HAP-1 (cell line): ENCODE results near the gene PTPRU.
"Not testable (repeated sequence)": the region's sequence is repeated elsewhere in the genome, so short reads cannot be mapped to it uniquely, and the experiment has no call there.

Source experiments
- DNase-seq, 2 experiments: peaks; one replicate each; pipeline ENCODE4 v3.0.0-alpha.2; 2016 to 2020; ENCODE audit warnings: low spot score in 2 of 2
- H3K27me3 ChIP-seq: fragments of 250-450 bp; sonication (Bioruptor Pico); 2 replicates; pipeline ENCODE4 v1.5.1; 2020; ENCODE audit warnings: low read depth, mild to moderate bottlenecking, moderate library complexity
- H3K36me3 ChIP-seq: fragments of 250-450 bp; sonication (Bioruptor Pico); replicated peaks from 2 replicates; pipeline ENCODE4 v1.5.1; 2020; ENCODE audit warnings: mild to moderate bottlenecking
- H3K4me1 ChIP-seq: fragments of 250-450 bp; sonication (Bioruptor Pico); 2 replicates; pipeline ENCODE4 v1.5.1; 2020; ENCODE audit warnings: mild to moderate bottlenecking
- H3K4me3 ChIP-seq: fragments of 250-450 bp; sonication (Bioruptor Pico); 2 replicates; pipeline ENCODE4 v1.5.1; 2020; ENCODE audit warnings: mild to moderate bottlenecking, moderate library complexity
- H3K9me3 ChIP-seq: fragments of 250-450 bp; sonication (Bioruptor Pico); 2 replicates; pipeline ENCODE4 v1.5.1; 2020; ENCODE audit warnings: mild to moderate bottlenecking, moderate library complexity
- in situ Hi-C: fragments of 300-500 bp; cut with MboI; formaldehyde crosslinking; loops from 3 replicates; pipeline ENCODE4 v1.14.3; 2020; ENCODE audit warnings: low sequenced_read_pairs, inconsistent platforms, mixed read lengths

Gene PTPRU

DNA sequence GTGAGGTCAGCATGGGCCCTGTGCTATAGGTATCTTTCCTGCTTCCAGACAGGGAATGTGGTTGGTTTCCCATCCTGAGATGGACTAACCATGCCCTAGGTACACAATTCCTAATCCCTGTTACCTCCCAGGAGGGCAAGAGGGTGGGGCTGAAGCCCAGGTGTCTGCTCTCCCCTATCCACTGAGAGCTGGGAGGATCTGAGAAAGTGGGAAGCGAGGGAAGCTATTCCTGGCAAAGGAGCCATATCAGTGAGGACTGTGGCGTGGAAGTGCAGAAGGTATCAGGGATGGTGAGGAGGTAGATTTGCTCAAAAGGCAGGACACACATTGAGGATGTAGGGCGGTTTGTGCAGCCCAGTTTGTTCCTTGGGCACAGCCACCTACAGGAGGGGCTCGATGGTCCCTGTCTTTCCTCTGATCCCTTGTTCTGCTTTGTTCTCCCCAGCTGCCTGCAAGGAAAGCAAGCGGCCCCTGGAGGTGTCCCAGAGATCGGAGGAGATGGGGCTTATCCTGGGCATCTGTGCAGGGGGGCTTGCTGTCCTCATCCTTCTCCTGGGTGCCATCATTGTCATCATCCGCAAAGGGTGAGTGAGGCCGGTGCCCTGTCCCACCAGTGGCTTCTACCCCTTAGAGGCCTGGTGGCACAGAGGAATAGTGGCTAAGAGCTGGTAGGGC is 48.1 kb downstream of the PTPRU start:
- Histone ChIP-seq H3K4me3 (no peak overlapping the region), H3K36me3 (peaks cover 31% of the 10 kb centered on the region), H3K27me3 (no peaks in the 10 kb centered on the region), H3K9me3 (no peaks in the 10 kb centered on the region), H3K4me1 (peaks cover 5% of the 10 kb centered on the region)
- in situ Hi-C loops, result no loop called here
- DNase-seq, result no peak

DNA sequence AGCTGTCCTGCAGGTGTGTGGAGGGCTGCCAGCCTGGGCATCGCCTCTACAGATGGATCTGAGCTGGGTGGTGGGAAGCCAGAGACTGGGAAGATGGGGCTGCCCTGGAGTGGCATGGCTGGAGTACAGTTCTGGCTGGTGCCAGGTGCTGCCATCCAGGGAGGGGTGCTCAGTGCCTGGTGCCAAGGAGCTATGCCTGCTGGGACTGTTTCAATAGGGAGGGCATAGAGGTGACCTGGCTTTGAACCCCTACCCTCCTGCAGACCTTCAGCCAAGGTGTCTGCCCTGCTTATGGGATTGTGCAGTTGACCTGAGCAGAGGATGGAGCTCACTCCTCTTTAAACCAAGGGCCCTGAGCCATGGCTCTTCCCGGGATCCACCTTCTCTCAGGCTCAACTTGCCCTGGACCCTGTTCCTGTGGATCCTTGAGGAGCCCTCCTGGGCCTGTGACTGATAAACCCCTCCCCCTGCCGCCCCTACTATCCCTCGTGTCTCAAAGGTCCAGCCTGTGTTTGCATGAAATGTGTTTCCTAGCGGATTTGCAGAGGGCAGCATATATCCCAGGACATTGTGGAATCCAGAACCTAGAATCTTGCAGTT is 48.7 kb downstream of the PTPRU start:
- H3K36me3 ChIP-seq, result peaks cover 27% of the 10 kb centered on the region
- H3K9me3 ChIP-seq, result no peaks in the 10 kb centered on the region
- no peaks in the 10 kb centered on the region for H3K27me3 ChIP-seq
- H3K4me1 ChIP-seq, result peaks cover 5% of the 10 kb centered on the region
- no peak overlapping the region for H3K4me3 ChIP-seq
- in situ Hi-C loops, result no loop called here
- no peak for DNase-seq

DNA sequence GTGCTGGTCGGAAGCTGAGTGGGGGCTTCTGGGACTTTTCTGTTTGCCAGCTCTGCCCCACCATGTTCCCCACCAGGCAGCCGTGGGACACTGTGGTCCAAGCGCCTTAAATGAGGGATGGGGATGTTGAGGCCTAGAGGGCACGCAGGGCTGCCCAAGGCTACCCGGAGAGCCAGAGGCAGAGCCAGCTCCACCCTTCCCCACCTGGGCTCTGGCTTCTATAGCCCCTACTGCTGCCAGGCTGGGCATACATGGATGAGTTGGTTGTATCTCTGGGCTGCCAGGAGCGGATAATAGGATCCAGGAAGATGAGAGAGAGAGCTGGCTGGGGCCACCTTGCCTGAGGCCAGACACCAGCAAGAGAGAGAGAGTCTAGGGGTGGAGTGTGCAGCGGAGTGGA is 49.4 kb downstream of the PTPRU start:
- Histone ChIP-seq H3K36me3 (peaks cover 22% of the 10 kb centered on the region), H3K9me3 (no peaks in the 10 kb centered on the region), H3K4me3 (no peak overlapping the region), H3K27me3 (no peaks in the 10 kb centered on the region), H3K4me1 (peaks cover 5% of the 10 kb centered on the region)
- DNase-seq, result no peak
- in situ Hi-C loops, result no loop called here

DNA sequence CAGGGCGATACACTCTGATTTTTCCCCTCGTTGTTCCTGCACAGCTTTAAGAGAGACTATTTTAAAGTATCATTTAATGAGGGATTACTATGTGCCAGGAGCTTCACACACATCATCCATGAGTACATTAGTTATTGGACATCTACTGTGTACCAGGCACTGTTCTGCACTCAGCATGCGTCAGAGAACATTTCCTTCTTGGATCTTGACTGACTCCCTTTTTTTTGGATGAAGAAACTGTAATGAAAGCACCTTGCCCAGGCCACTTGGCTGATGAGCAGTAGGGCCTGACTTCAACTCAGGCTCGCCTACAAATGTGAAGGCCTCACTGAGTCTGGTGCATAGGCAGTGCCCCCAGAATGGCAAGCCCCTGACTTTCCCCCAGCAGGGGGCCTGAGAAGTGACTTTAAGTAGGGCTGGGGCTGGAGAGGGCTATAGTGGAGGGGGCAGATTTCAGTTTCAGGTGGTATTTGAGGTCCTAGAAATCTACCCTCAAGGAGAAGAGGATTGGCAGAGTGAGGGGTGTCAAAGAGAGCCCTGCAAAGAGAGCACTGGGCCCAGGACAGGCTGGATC is 50.0 kb downstream of the PTPRU start:
- Histone ChIP-seq H3K4me1 (peaks cover 5% of the 10 kb centered on the region), H3K4me3 (no peak overlapping the region), H3K36me3 (peaks cover 17% of the 10 kb centered on the region), H3K27me3 (no peaks in the 10 kb centered on the region), H3K9me3 (no peaks in the 10 kb centered on the region)
- no peak for DNase-seq
- in situ Hi-C loops, result no loop called here

DNA sequence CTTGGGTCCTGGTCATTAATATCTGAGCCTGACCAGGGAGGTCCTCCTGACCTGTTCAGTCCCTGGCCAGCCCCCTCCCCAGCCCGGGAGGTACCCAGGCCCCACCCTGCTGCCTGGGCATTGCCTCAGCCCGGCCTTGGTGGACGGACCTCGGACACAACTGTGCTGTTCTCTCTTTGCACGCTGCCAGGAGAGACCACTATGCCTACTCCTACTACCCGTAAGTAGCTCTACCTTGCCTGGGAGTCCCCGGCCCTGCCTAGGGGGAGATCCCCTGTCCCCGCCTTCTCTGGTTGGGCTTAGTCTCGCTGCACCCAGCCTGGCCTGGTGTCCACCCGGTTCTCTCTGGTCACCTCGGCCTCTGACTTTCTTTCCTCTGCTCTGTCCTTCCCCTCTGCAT is 53.2 kb downstream of the PTPRU start:
- H3K4me3 ChIP-seq, result no peak overlapping the region
- peaks cover 6% of the 10 kb centered on the region for H3K36me3 ChIP-seq
- no peaks in the 10 kb centered on the region for H3K4me1 ChIP-seq
- no peaks in the 10 kb centered on the region for H3K27me3 ChIP-seq
- H3K9me3 ChIP-seq, result no peaks in the 10 kb centered on the region
- no peak for DNase-seq
- in situ Hi-C loops, result no loop called here

DNA sequence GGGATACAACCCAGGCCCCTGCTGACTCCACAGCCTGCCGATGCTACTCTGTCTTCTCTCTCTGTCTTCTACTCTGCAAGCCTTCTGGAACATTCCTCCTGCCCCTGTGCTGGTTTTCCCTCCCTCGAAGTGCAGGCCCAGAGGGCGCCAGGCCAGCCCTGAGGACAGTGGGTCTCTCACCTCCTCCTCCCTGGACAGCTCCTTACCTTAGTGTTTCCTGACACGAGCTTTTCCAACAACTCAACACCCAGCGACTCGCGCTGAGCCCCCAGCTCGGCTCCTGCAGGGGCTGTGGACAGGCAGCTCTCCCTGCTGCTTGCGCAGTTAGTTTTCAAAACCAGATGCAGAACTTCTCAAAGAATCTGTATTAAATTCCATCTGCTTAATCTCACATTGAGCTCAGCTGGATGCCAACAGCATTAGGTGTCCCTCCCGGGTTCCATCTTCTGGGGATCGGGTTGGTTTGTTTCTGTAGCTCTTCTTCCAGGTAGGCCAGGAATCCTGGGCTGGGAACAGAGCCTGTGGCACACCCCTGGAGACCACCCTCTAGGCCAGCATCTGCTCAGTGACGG is 54.2 kb downstream of the PTPRU start:
- no peaks in the 10 kb centered on the region for H3K4me1 ChIP-seq
- H3K9me3 ChIP-seq, result no peaks in the 10 kb centered on the region
- peaks cover 6% of the 10 kb centered on the region for H3K36me3 ChIP-seq
- DNase-seq, result no peak
- no peak overlapping the region for H3K4me3 ChIP-seq
- H3K27me3 ChIP-seq, result no peaks in the 10 kb centered on the region
- in situ Hi-C loops, result no loop called here

DNA sequence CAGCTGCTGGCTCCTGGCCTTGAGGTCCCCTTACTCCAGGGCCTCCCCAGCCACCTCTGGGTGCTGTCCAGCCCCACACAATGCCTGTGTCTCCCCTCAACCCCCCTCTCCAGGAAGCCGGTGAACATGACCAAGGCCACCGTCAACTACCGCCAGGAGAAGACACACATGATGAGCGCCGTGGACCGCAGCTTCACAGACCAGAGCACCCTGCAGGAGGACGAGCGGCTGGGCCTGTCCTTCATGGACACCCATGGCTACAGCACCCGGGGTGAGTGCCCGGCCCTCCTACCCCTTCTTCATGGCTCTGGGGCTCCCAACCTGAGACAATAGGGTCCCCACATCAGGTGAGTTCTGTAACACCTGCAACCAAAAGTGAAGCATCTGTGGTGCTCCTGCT is 55.4 kb downstream of the PTPRU start:
- no peaks in the 10 kb centered on the region for H3K9me3 ChIP-seq
- no peaks in the 10 kb centered on the region for H3K4me1 ChIP-seq
- in situ Hi-C loops, result no loop called here
- no peak overlapping the region for H3K4me3 ChIP-seq
- H3K36me3 ChIP-seq, result peaks cover 9% of the 10 kb centered on the region
- H3K27me3 ChIP-seq, result no peaks in the 10 kb centered on the region
- no peak for DNase-seq

DNA sequence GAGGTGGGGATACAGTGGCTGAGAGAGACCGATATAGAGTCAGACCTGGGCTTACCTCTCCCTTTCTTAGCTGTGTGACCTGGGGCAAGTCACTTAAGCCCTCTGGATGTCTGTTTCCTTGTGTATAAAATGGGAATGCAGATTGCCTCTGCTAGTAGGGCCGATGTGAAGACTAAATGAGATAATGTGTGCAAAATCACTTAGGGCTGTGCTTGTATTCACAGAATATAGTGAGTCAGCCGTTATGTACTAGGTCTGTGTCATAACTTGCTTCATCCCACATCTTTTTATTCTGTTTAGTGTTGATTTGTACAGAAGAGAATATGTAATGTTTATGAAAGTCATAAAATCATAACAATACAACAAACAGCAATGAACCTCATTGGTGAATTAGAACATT is 56.0 kb downstream of the PTPRU start:
- Histone ChIP-seq H3K4me3 (no peak overlapping the region), H3K4me1 (no peaks in the 10 kb centered on the region), H3K36me3 (peaks cover 9% of the 10 kb centered on the region), H3K9me3 (no peaks in the 10 kb centered on the region), H3K27me3 (no peaks in the 10 kb centered on the region)
- in situ Hi-C loops, result no loop called here
- no peak for DNase-seq

DNA sequence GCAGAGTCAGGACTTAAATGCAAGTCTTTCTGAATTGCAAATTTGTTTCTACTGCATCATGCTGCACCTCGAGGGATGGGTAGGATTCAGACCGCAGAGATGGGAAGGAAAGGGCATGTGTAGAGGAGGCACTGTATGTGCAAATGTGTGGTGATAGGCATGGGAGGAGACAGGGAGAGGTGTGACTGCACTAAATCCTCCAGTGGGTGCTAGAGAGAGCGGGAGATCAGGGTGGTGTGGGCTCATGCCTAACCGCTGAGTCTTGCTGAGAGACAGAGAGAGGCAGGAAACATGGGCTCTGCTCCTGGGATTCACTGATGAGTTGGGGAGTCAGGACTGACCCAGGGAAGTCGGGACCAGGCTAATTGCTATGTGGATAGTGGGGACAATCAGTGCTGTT is 61.1 kb downstream of the PTPRU start:
- Histone ChIP-seq H3K9me3 (no peaks in the 10 kb centered on the region), H3K4me3 (no peak overlapping the region), H3K4me1 (0 out of 2 replicates have a peak, but pooled peaks cover 2% of the 10 kb centered on the region), H3K36me3 (peaks cover 24% of the 10 kb centered on the region), H3K27me3 (no peaks in the 10 kb centered on the region)
- in situ Hi-C loops, result no loop called here
- DNase-seq, result no peak

DNA sequence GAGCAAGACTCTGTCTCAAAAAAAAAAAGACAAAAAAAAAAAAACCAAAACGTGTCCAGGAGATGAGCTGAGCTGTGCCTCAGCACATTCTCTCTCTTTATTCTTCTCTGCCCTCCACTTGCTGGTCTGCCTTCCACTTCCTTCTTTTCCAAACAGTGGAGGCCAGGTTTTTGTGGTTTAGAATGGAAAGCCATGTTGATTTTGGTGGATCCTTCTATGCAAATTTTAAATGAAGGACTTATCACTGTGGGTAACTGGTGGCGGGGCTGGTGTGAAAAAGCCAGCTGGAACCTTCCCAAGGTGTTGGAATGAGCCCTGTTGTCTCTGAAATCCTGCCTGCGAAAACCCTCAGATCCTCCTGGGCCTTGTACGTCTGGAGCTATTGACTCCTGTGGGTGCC is 61.9 kb downstream of the PTPRU start:
- Histone ChIP-seq H3K4me3 (no peak overlapping the region), H3K4me1 (0 out of 2 replicates have a peak, but pooled peaks cover 5% of the 10 kb centered on the region), H3K36me3 (peaks cover 24% of the 10 kb centered on the region), H3K27me3 (no peaks in the 10 kb centered on the region), H3K9me3 (no peaks in the 10 kb centered on the region)
- no peak for DNase-seq
- in situ Hi-C loops, result no loop called here

DNA sequence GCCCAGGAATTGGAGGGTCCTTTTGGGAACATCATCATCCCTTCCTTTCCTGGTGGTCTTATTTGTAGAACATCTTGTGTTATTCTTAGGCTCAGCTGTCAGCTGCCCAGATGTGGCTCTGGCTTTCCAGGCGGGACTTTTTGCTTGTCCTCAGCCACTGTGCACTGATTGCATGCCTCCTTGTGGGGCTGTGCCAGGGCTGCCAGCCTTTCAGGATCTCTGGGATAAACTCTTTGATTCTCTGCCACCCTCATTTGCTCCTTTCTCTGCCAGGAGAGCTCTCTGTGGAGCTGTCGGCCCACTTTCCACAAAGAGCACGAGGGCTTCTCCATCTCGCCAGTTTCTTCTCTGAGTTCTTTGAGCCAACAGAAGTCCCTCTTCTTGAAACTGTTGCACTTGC is 63.1 kb downstream of the PTPRU start:
- H3K27me3 ChIP-seq, result no peaks in the 10 kb centered on the region
- in situ Hi-C loops, result no loop called here
- H3K9me3 ChIP-seq, result no peaks in the 10 kb centered on the region
- no peak overlapping the region for H3K4me3 ChIP-seq
- DNase-seq, result no peak
- H3K36me3 ChIP-seq, result peaks cover 30% of the 10 kb centered on the region
- H3K4me1 ChIP-seq, result 0 out of 2 replicates have a peak, but pooled peaks cover 5% of the 10 kb centered on the region

DNA sequence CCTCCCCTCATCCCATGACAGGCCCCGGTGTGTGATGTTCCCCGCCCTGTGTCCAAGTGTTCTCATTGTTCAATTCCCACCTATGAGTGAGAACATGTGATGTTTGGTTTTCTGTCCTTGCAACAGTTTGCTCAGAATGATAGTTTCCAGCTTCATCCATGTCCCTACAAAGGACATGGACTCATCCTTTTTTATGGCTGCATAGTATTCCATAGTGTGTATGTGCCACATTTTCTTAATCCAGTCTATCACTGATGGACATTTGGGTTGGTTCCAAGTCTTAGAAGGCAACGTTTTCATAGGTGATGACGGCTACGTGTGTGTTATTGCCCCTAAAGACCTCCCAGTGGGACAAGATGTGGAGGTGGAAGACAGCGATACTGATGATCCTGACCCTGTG is 65.4 kb downstream of the PTPRU start:
- H3K4me1 ChIP-seq, H3K4me3 ChIP-seq, DNase-seq, H3K9me3 ChIP-seq, H3K27me3 ChIP-seq, in situ Hi-C loops: not testable (repeated sequence)
- H3K36me3 ChIP-seq, result peaks cover 37% of the 10 kb centered on the region

DNA sequence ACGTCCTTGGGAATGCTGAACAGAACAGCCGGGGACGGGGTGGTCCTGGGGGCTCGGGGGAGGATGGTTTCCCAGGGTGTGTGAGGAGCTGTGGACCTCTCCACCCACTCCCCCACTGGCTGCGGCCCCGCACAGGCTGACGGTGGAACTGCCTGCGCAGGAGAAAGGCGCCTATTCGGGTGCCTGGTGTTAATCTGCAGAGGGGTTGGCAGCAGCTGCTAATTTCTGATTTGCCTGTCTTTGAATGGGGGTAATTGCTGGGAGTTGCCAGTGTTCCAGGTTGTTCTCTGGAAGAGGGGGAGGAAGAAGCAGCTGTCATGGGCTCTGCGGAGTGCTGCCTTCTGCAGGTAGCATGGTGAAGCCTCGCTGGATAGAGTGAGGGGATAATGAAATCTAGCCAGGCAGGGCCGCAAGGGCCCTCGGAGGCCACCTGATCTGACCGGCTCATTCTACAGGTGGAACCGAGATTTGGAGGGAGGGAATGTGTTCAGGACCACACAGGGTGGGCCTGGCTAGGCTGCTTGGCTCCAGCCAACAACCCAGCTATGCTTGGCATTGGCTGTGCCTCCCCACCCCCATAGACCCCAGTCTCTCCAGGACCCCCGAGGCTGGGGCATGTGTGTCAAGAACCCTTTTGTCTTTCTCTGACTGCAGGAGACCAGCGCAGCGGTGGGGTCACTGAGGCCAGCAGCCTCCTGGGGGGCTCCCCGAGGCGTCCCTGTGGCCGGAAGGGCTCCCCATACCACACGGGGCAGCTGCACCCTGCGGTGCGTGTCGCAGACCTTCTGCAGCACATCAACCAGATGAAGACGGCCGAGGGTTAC is 67.1 kb downstream of the PTPRU start:
- H3K36me3 ChIP-seq, result peaks cover 37% of the 10 kb centered on the region
- H3K4me1 ChIP-seq, result 0 out of 2 replicates have a peak, but pooled peaks cover 5% of the 10 kb centered on the region
- no peak overlapping the region for H3K4me3 ChIP-seq
- H3K9me3 ChIP-seq, result no peaks in the 10 kb centered on the region
- in situ Hi-C loops, result no loop called here
- no peak for DNase-seq
- H3K27me3 ChIP-seq, result no peaks in the 10 kb centered on the region
